Kidney (tissue), 14 donors: ENCODE results near the gene NHEJ1. TPM values are rescaled to one million over a fixed set of nuclear protein-coding genes. Genes with fewer than 3 reads are reported as not detected.

Source experiments
- DNase-seq, 5 donors: peaks; one replicate each; pipeline ENCODE4 v3.0.0-alpha.2; 2013 to 2020
- FAIRE-seq: peaks from 2 replicates; lab custom pipeline; 2012; peaks lifted over from hg19 to GRCh38; lab: Jason Lieb, UNC
- H3K27ac ChIP-seq, 2 donors: one replicate each; pipeline ENCODE4 v1.7.0; 2013; ENCODE audit warnings: low read depth in 2 of 2, low read length in 2 of 2, inconsistent platforms in 1 of 2
- H3K27me3 ChIP-seq: one replicate; pipeline ENCODE4 v1.7.1; 2013; ENCODE audit warnings: low read length, inconsistent platforms; ENCODE audit not compliant: control insufficient read depth, insufficient read depth
- H3K36me3 ChIP-seq, 3 donors: one replicate each; pipeline versions ENCODE4 v1.7.0 to v1.7.1; 2013; ENCODE audit warnings: low read length in 3 of 3, control low read depth in 1 of 3, inconsistent platforms in 1 of 3; ENCODE audit not compliant: insufficient read depth in 3 of 3, control insufficient read depth in 2 of 3
- H3K4me1 ChIP-seq, 3 donors: one replicate each; pipeline versions ENCODE4 v1.7.0 to v1.7.1; 2013; ENCODE audit warnings: low read length in 3 of 3, inconsistent platforms in 1 of 3, low read depth in 1 of 3; ENCODE audit not compliant: control insufficient read depth in 2 of 3, insufficient read depth in 2 of 3
- H3K4me3 ChIP-seq, 3 donors: one replicate each; pipeline versions ENCODE4 v1.7.0 to v1.8.1; 2013; ENCODE audit warnings: low read length in 3 of 3, control low read depth in 1 of 3, inconsistent platforms in 1 of 3
- H3K9ac ChIP-seq, 3 donors: one replicate each; pipeline versions ENCODE4 v1.7.0 to v1.7.1; 2013; ENCODE audit warnings: low read length in 3 of 3, control low read depth in 1 of 3, inconsistent platforms in 1 of 3
- H3K9me3 ChIP-seq, 3 donors: one replicate each; pipeline versions ENCODE4 v1.7.0 to v1.7.1; 2013; ENCODE audit warnings: low read length in 3 of 3, control low read depth in 1 of 3, inconsistent platforms in 1 of 3; ENCODE audit not compliant: control insufficient read depth in 2 of 3, insufficient read depth in 1 of 3
- CTCF ChIP-seq: IDR thresholded peaks from 3 replicates; pipeline ENCODE4 v1.5.1; 2012; ENCODE audit warnings: mild to moderate bottlenecking, moderate library complexity, borderline replicate concordance; ENCODE audit not compliant: insufficient read depth; ENCODE audit errors: extremely low read depth
- intact Hi-C: fragments of 100-400 bp; cut with DNase I; formaldehyde crosslinking; loops from one replicate; pipeline ENCODE4 v1.11.1; 2022
- polyA plus RNA-seq: library from polyadenylated mRNA; stranded (reverse); fragments of 350-450 nt; fragmentation: Illumina TruSeq; extraction: RNeasy Lipid Tissue Mini Kit (QIAGEN cat#74804); gene quantifications from one replicate; pipeline ENCODE4 v1.2.3, GENCODE V29; 2014; ENCODE audit warnings: low read depth, low replicate concordance; ENCODE audit not compliant: insufficient read depth
- total RNA-seq: library from RNA; stranded (reverse); fragmentation: NEBNext Ultra II Directional; extraction: Animal tissue kit (Norgen Biotek cat#: 25700); gene quantifications from one replicate; pipeline ENCODE4 v1.2.1, GENCODE V29; 2021
- donor health status: control.
- donor health status: control.
- donor health status: control.
- donor health status: control.
- donor health status: control.
- donor health status: DM: yes; HTN: yes; CAD: no.
- donor health status: Normal renal cell carcinoma (clear cell type).

The NHEJ1 gene
- total and polyA plus RNA-seq, 2 donors from 2014 or later = 17.5 to 17.7 TPM

- H3K4me1 ChIP-seq = peaks cover 0 to 27% (median 14%) of the 10 kb centered on the region in 3 donors
- no peak overlapping the region for H3K9ac ChIP-seq
- no peaks in the 10 kb centered on the region for H3K9me3 ChIP-seq
- H3K36me3 ChIP-seq = peaks cover 0 to 18% (median 6%) of the 10 kb centered on the region in 3 donors
- no peaks in the 10 kb centered on the region for H3K27me3 ChIP-seq
- peak overlapping the region in 1 of 3 donors; percentile 50 for H3K4me3 ChIP-seq
- TF ChIP-seq CTCF = no peak
- intact Hi-C loops = loop anchor here (10.0 kb wide), 1 partner anchor 116 kb away; no protein-coding TSS in a partner anchor
- H3K27ac ChIP-seq = no peak overlapping the region
- DNase-seq (no peak), FAIRE-seq (no peak)
Observed at GRCh38 chr2:219168932-219169331, 8.3 kb upstream of the NHEJ1 start.

- Histone ChIP-seq H3K4me3 (peak overlapping the region in 1 of 3 donors; percentile 50), H3K9me3 (no peaks in the 10 kb centered on the region), H3K27me3 (no peaks in the 10 kb centered on the region), H3K27ac (no peak overlapping the region), H3K36me3 (peaks cover 0 to 14% (median 6%) of the 10 kb centered on the region in 3 donors), H3K9ac (no peak overlapping the region), H3K4me1 (peaks cover 0 to 24% (median 14%) of the 10 kb centered on the region in 3 donors)
- intact Hi-C loops = loop anchor here (10.0 kb wide), 1 partner anchor 116 kb away; no protein-coding TSS in a partner anchor
- no peak for FAIRE-seq
- DNase-seq = no peak
- TF ChIP-seq CTCF = no peak
Observed at GRCh38 chr2:219168526-219168925, 7.9 kb upstream of the NHEJ1 start.

- intact Hi-C loops = loop anchor here (10.0 kb wide), 1 partner anchor 117 kb away; no protein-coding TSS in a partner anchor
- Histone ChIP-seq H3K27me3 (no peaks in the 10 kb centered on the region), H3K27ac (no peak overlapping the region), H3K9me3 (no peaks in the 10 kb centered on the region), H3K4me1 (peaks cover 0 to 24% (median 12%) of the 10 kb centered on the region in 3 donors), H3K9ac (no peak overlapping the region), H3K4me3 (peak overlapping the region in 1 of 3 donors; percentile 50), H3K36me3 (peaks cover 0 to 11% (median 6%) of the 10 kb centered on the region in 3 donors)
- no peak for TF ChIP-seq CTCF
- no peak for DNase-seq
- no peak for FAIRE-seq
Observed at GRCh38 chr2:219167997-219168396, 7.4 kb upstream of the NHEJ1 start.
